HepG2 (cell line): ENCODE results near the gene TRIO. TPM values are rescaled to one million over a fixed set of nuclear protein-coding genes. Genes with fewer than 3 reads are reported as not detected.

Source experiments
- ATAC-seq: fragments of 200-7000 bp; cut with Tn5 transposase; 3 replicates; pipeline ENCODE4 v1.9.1; 2020; ENCODE audit warnings: mild to moderate bottlenecking, moderate library complexity
- BruUV-seq: library from RNA; stranded (reverse); fragments of 400-500 nt; replicated peaks from 2 replicates; lab custom pipeline; 2021; lab: Mats Ljungman, UMichigan
- CTCF ChIA-PET: fragments of 300-600 bp; formaldehyde crosslinking; extraction: SDS; loops from one replicate; lab custom pipeline; 2021; ENCODE audit warnings: low total read pairs, inconsistent platforms, low intra/inter-chr PET ratio; lab: Yijun Ruan, JAX
- POLR2A ChIA-PET: fragments of 350-600 bp; sonication (Branson Sonifier 250); formaldehyde crosslinking; loops from one replicate; lab custom pipeline; 2020; ENCODE audit warnings: antibody characterized with exemption, inconsistent platforms; lab: Yijun Ruan, JAX
- DNase-seq: peaks from one replicate; pipeline ENCODE4 v3.0.0-alpha.2; 2015; ENCODE audit warnings: low spot score
- FAIRE-seq: peaks from 3 replicates; lab custom pipeline; 2011; peaks lifted over from hg19 to GRCh38; lab: Jason Lieb, UNC
- H2AFZ ChIP-seq: one replicate; pipeline ENCODE4 v1.6.1; 2011; ENCODE audit warnings: low read length, inconsistent platforms
- H3K27ac ChIP-seq: fragments of 300-600 bp; 3 replicates; pipeline ENCODE4 v1.8.0; 2011; ENCODE audit warnings: mixed run types, mild to moderate bottlenecking, mixed read lengths, low read length, inconsistent platforms; ENCODE audit not compliant: insufficient read depth; ENCODE audit errors: extremely low read length
- H3K27me3 ChIP-seq, 2 experiments: fragments of 200-600 bp in 1 of 2; 2 replicates in 1 of 2; 3 replicates in 1 of 2; pipeline versions ENCODE4 v1.6.0 to v1.8.0; 2011; ENCODE audit warnings: low read length in 2 of 2, mild to moderate bottlenecking in 2 of 2, moderate library complexity in 2 of 2, inconsistent platforms in 1 of 2; ENCODE audit not compliant: insufficient read depth in 2 of 2, control insufficient read depth in 1 of 2
- H3K36me3 ChIP-seq, 2 experiments: fragments of 200-600 bp in 1 of 2; replicated peaks in 1 of 2; 2 replicates in 1 of 2; 3 replicates in 1 of 2; pipeline versions ENCODE4 v1.5.1 to v1.8.0; 2011; ENCODE audit warnings: low read length in 2 of 2, inconsistent platforms in 1 of 2; ENCODE audit not compliant: insufficient read depth in 2 of 2, control insufficient read depth in 1 of 2
- H3K4me1 ChIP-seq: 2 replicates; pipeline ENCODE4 v1.5.1; 2012; ENCODE audit warnings: low read length, inconsistent platforms; ENCODE audit not compliant: insufficient read depth
- H3K4me2 ChIP-seq: 2 replicates; pipeline ENCODE4 v1.6.0; 2011; ENCODE audit warnings: low read depth, low read length, inconsistent platforms
- H3K4me3 ChIP-seq, 3 experiments: fragments of 200-600 bp in 1 of 3; sonication (generic), shearing (Covaris generic) in 1 of 3; replicated peaks in 1 of 3; 2 replicates each; pipeline ENCODE4 v1.5.1; 2011 to 2016; ENCODE audit warnings: low read length in 3 of 3, inconsistent platforms in 2 of 3, low read depth in 2 of 3, mild to moderate bottlenecking in 2 of 3, control low read depth in 1 of 3, mixed read lengths in 1 of 3; ENCODE audit not compliant: insufficient read depth in 1 of 3
- H3K79me2 ChIP-seq: one replicate; pipeline ENCODE4 v1.6.1; 2011; ENCODE audit warnings: low read length, inconsistent platforms; ENCODE audit not compliant: insufficient read depth
- H3K9ac ChIP-seq: 2 replicates; pipeline ENCODE4 v1.6.0; 2011; ENCODE audit warnings: mild to moderate bottlenecking, low read depth, low read length, inconsistent platforms; ENCODE audit not compliant: insufficient read depth
- H3K9me3 ChIP-seq: 2 replicates; pipeline ENCODE4 v1.5.1; 2012; ENCODE audit warnings: mild to moderate bottlenecking, low read length
- H4K20me1 ChIP-seq: 2 replicates; pipeline ENCODE4 v1.6.0; 2011; ENCODE audit warnings: inconsistent platforms, mild to moderate bottlenecking, low read length, moderate library complexity; ENCODE audit not compliant: insufficient read depth
- ARHGAP35 ChIP-seq: sonication (generic); formaldehyde crosslinking; IDR thresholded peaks from 2 replicates; pipeline ENCODE4 v1.9.0; 2022; ENCODE audit warnings: mild to moderate bottlenecking, inconsistent platforms, moderate library complexity, missing genetic modification reagents, borderline replicate concordance
- FOXP1 ChIP-seq, 2 experiments: fragments of 450-650 bp in 1 of 2; IDR thresholded peaks; 2 replicates each; pipeline ENCODE4 v1.6.1; 2017 to 2018; ENCODE audit warnings: antibody characterized with exemption in 1 of 2
- JUN ChIP-seq: sonication (generic); formaldehyde crosslinking; IDR thresholded peaks from 2 replicates; pipeline ENCODE4 v1.4.0; 2020; ENCODE audit warnings: mild to moderate bottlenecking, missing genetic modification reagents
- NONO ChIP-seq, 2 experiments: fragments of 450-650 bp in 1 of 2; sonication (generic) in 1 of 2; formaldehyde crosslinking in 1 of 2; IDR thresholded peaks in 1 of 2; conservative IDR thresholded peaks in 1 of 2; 2 replicates each; pipeline versions ENCODE4 v1.6.1 to v1.8.0; 2017 to 2022; ENCODE audit warnings: mild to moderate bottlenecking in 1 of 2, missing genetic modification reagents in 1 of 2, moderate library complexity in 1 of 2
- SP4 ChIP-seq: sonication (generic); formaldehyde crosslinking; IDR thresholded peaks from 2 replicates; pipeline ENCODE4 v1.8.1; 2023; ENCODE audit warnings: mild to moderate bottlenecking, missing genetic modification reagents
- ZMAT3 ChIP-seq: sonication (generic); formaldehyde crosslinking; conservative IDR thresholded peaks from 2 replicates; pipeline ENCODE4 v1.7.0; 2021; ENCODE audit warnings: missing genetic modification reagents
- WGBS: methylation state at CpG from one replicate; pipeline ENCODE4 v1.1.6; 2017; ENCODE audit warnings: low lambda C conversion rate; 5-methylcytosine and 5-hydroxymethylcytosine counted together
- in situ Hi-C: cut with HindIII; loops from 2 replicates; pipeline ENCODE4 v1.10.0; 2017; ENCODE audit warnings: low pct_unique_long_range_greater_than_20kb; ENCODE audit not compliant: extremely low pct_ligation_motif_present
- intact Hi-C: fragments of 100-400 bp; cut with micrococcal nuclease; formaldehyde crosslinking; loops from one replicate; pipeline ENCODE4 v1.10.0; 2022; ENCODE audit not compliant: unreplicated experiment
- polyA plus RNA-seq, 8 experiments: library from polyadenylated mRNA; depleted of rRNA in 3 of 8; stranded (reverse) in 7 of 8; unstranded in 1 of 8; fragments of >200 nt; fragmentation: Illumina TruSeq in 4 of 8; extraction: Trizol in 4 of 8; gene quantifications; 2 replicates each; pipeline versions ENCODE4 v1.2.1 to v1.2.3, GENCODE V29; 2011 to 2016; ENCODE audit warnings: low read depth in 4 of 8, missing spikeins in 1 of 8, mixed read lengths in 1 of 8; ENCODE audit not compliant: insufficient read depth in 1 of 8
- total RNA-seq, 5 experiments: library from RNA; depleted of rRNA; stranded (reverse); fragments of >200 nt; fragmentation: Illumina TruSeq; extraction: Trizol; gene quantifications; 2 replicates each; pipeline ENCODE4 v1.2.3, GENCODE V29; 2016; ENCODE audit warnings: low read depth in 1 of 5
- TF ChIP-seq, protein P1 (sequence below): sonication (generic); formaldehyde crosslinking; IDR thresholded peaks from 2 replicates; pipeline ENCODE4 v1.4.0; 2020; ENCODE audit warnings: missing genetic modification reagents

Gene TRIO
- total and polyA plus RNA-seq, 2 of the 13 experiments (the other 11 are each of a cell fraction or from before 2014, with no cell fraction given): 45.2 to 45.9 TPM

DNA sequence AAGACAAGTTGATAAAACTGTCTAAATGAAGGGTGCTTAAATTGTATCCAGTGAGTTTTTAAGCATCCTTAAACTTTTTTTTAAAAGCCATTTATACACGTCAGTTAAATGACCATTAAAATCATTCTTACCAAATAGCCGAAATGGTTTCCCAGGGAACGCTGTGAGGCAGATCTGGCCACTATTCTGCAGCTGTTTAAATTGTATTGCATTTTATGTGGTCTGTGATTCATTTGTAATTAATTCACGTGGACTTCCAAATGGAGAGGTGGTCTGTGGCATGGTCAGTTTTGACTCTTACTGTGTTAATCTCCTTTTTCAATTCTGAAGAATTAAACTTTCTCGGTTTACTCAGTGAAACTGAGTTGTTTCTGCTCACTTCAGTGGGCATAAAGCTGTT is 324.7 kb downstream of the TRIO start:
- no TSS peak for BruUV-seq
- no peak for ATAC-seq
- Histone ChIP-seq H3K4me1 (no peaks in the 10 kb centered on the region), H3K79me2 (no peaks in the 10 kb centered on the region), H4K20me1 (no peaks in the 10 kb centered on the region), H3K4me2 (no peak overlapping the region), H2AFZ (no peak overlapping the region), H3K27me3 (no peaks in the 10 kb centered on the region), H3K9ac (no peak overlapping the region), H3K27ac (no peak overlapping the region), H3K4me3 (no peak overlapping the region), H3K9me3 (no peaks in the 10 kb centered on the region), H3K36me3 (peaks cover 12 to 63% of the 10 kb centered on the region in 2 experiments)
- no peak for FAIRE-seq
- intact Hi-C loops: no loop called here
- ChIA-PET CTCF (no interaction called here), POLR2A (no interaction called here)
- no peak for DNase-seq
- TF ChIP-seq NONO (IDR thresholded peaks at IDR 0.05) (no peak), NONO (CRISPR knock-in tag; conservative IDR thresholded peaks at IDR 0.05) (no peak), SP4 (CRISPR knock-in tag) (no peak), ARHGAP35 (CRISPR knock-in tag) (no peak), JUN (no peak), ZMAT3 (CRISPR knock-in tag) (no peak), FOXP1 (IDR thresholded peaks at IDR 0.05) (no peak), FOXP1 (CRISPR knock-in tag; IDR thresholded peaks at IDR 0.05) (no peak)
- TF ChIP-seq, protein P1, sequence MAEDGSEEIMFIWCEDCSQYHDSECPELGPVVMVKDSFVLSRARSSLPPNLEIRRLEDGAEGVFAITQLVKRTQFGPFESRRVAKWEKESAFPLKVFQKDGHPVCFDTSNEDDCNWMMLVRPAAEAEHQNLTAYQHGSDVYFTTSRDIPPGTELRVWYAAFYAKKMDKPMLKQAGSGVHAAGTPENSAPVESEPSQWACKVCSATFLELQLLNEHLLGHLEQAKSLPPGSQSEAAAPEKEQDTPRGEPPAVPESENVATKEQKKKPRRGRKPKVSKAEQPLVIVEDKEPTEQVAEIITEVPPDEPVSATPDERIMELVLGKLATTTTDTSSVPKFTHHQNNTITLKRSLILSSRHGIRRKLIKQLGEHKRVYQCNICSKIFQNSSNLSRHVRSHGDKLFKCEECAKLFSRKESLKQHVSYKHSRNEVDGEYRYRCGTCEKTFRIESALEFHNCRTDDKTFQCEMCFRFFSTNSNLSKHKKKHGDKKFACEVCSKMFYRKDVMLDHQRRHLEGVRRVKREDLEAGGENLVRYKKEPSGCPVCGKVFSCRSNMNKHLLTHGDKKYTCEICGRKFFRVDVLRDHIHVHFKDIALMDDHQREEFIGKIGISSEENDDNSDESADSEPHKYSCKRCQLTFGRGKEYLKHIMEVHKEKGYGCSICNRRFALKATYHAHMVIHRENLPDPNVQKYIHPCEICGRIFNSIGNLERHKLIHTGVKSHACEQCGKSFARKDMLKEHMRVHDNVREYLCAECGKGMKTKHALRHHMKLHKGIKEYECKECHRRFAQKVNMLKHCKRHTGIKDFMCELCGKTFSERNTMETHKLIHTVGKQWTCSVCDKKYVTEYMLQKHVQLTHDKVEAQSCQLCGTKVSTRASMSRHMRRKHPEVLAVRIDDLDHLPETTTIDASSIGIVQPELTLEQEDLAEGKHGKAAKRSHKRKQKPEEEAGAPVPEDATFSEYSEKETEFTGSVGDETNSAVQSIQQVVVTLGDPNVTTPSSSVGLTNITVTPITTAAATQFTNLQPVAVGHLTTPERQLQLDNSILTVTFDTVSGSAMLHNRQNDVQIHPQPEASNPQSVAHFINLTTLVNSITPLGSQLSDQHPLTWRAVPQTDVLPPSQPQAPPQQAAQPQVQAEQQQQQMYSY (CRISPR knock-in tag): no peak
- WGBS: 78% methylated on average over 5 of the region's 5 CpGs
- in situ Hi-C loops: no loop called here
